ENCODE data around the gene KCNK1.

KCNK1 gene

GRCh38 chr1:233652526-233652925 is 38.6 kb downstream of the KCNK1 start:
- ChIA-PET POLR2A (ENCODE audit: low non-redundant PET) (no interaction called here), CTCF (interaction anchor here (0.5 to 0.6 kb wide), 3 partner anchors 21 to 847 kb away, joined by 3 to 6 read pairs (median 4); no protein-coding TSS in a partner anchor)
- no peak for TF ChIP-seq CTCF (conservative IDR thresholded peaks at IDR 0.05; ENCODE audit: low read depth)
- H3K27ac ChIP-seq, result no peak overlapping the region
- DNase-seq (ENCODE audit: low spot score), result no peak

GRCh38 chr1:233654658-233655280 is 40.9 kb downstream of the KCNK1 start:
- CTCF ChIA-PET, result interaction anchor here (0.6 kb wide), 1 partner anchor 116 kb away, joined by 4 read pairs; no protein-coding TSS in a partner anchor
- DNase-seq (ENCODE audit: low spot score), result no peak
- POLR2A ChIA-PET (ENCODE audit: low non-redundant PET), result no interaction called here
- H3K27ac ChIP-seq, result no peak overlapping the region
- TF ChIP-seq CTCF (conservative IDR thresholded peaks at IDR 0.05; ENCODE audit: low read depth), result no peak

DNA sequence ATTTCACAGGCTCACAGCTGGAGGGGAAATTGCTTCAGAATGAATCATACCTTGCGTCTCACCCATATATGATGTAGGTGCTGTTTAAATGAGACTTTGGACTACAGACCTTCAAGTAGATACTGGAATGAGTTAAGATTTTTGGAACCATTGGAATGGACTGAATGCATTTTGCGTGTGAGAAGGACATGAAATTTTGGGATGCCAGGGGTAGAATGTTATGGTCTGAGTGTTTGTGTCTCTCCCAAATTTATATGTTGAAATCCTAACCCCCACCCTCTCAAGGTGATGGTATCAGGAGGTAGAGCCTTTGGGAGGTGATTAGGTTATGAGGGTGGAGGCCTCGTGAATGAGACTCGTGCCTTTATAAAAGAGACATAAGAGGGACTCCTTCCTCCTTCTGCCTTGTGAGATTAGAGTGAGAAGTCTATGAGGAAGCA is 41.4 kb downstream of the KCNK1 start:
- H3K27ac ChIP-seq, result no peak overlapping the region
- no peak for TF ChIP-seq CTCF (conservative IDR thresholded peaks at IDR 0.05; ENCODE audit: low read depth)
- CTCF ChIA-PET, result interaction anchor here (0.6 kb wide), 1 partner anchor 116 kb away, joined by 4 read pairs; no protein-coding TSS in a partner anchor
- DNase-seq (ENCODE audit: low spot score), result no peak
- POLR2A ChIA-PET (ENCODE audit: low non-redundant PET), result no interaction called here

DNA sequence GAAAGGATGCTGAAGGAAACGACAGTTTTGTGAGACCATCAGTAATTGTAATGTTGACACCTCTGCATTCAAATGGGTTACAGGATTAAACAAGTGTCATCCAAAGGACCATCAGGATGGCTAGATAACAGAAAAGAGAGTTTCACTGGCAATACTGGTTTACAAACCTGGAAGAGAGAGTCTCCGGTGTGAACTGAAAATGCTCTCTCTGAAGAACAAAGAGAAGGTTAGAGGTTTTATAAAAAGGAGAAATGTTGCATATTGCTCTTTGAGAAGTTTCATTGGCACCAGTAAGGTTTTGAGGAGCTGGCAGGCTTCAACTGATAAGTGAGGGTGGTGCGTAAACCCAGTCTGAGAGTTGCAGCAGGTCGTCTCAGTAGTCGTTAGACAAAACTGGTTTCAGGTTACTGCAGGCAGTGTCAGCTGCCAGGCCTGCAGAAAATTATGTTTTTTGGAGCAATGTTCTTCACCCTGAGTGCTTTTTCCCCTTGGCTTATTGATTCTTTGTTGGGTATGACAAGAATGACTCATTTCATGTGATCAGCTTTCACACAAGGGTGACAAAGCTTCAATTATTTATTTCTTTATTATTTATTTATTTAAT is 42.2 kb downstream of the KCNK1 start:
- POLR2A ChIA-PET (ENCODE audit: low non-redundant PET), result interaction anchor here (0.6 kb wide), 1 partner anchor 11 kb away, joined by 6 read pairs; no protein-coding TSS in a partner anchor
- no peak for TF ChIP-seq CTCF (conservative IDR thresholded peaks at IDR 0.05; ENCODE audit: low read depth)
- H3K27ac ChIP-seq, result no peak overlapping the region
- CTCF ChIA-PET, result interaction anchor here (0.6 kb wide), 1 partner anchor 29 kb away, joined by 3 read pairs; no protein-coding TSS in a partner anchor
- no peak for DNase-seq (ENCODE audit: low spot score)

- no peak for TF ChIP-seq CTCF (conservative IDR thresholded peaks at IDR 0.05; ENCODE audit: low read depth)
- POLR2A ChIA-PET (ENCODE audit: low non-redundant PET), result interaction anchor here (0.6 kb wide), 1 partner anchor 11 kb away, joined by 6 read pairs; no protein-coding TSS in a partner anchor
- no peak for DNase-seq (ENCODE audit: low spot score)
- CTCF ChIA-PET, result interaction anchor here (0.6 kb wide), 1 partner anchor 30 kb away, joined by 3 read pairs; no protein-coding TSS in a partner anchor
- H3K27ac ChIP-seq, result no peak overlapping the region
Observed at GRCh38 chr1:233656687-233657086, 42.8 kb downstream of the KCNK1 start.

DNA sequence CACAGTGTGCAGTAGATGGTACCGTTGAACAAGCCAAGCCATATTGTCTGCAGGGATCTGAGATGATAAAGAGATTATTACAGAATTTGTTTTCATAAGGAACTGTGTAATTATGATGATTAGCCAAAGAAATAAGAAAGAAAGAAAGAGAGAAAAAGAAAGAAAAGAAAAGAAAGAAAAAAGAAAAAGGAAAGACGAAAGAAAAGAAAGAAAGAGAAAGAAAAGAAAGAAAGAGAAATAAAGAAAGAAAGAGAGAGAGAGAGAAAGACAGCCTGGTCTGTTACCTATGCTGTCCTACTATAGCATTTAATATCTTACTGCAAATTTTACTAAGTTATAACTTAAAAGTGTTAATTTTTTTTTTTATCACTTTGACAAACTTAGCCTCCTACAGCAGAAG is 43.6 kb downstream of the KCNK1 start:
- no peak overlapping the region for H3K27ac ChIP-seq
- ChIA-PET POLR2A (ENCODE audit: low non-redundant PET) (no interaction called here), CTCF (no interaction called here)
- no peak for DNase-seq (ENCODE audit: low spot score)
- no peak for TF ChIP-seq CTCF (conservative IDR thresholded peaks at IDR 0.05; ENCODE audit: low read depth)
